NCI-H1105 (cell line): ENCODE data around the gene COMMD3.
A peak's percentile ranks its signal among the peaks of the same experiment; 100 is the strongest.
"Not testable (repeated sequence)": the region's sequence is repeated elsewhere in the genome, so short reads cannot be mapped to it uniquely, and the experiment has no call there.

Source experiments
- DNase-seq: peaks from one replicate; lab custom pipeline; 2025; lab: John Stamatoyannopoulos, UW

COMMD3 gene

DNA sequence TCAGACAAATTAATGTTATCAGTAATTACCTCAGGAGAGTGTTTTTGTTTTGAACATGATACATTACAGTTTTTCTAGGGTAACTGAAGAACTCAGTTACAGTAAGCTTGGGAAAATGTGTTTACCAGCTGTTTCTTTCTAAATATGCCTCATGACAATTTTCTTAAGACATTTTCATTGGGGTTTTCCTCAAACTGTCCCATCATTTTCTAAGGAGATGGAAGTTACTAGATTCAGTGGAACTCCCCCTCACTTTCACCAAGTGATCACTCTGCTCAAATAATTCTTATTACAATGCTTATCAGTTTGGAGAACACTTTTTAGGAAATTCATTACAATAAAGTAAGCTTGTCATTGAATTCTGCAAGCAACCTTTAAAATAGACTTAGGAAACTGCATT is 22.7 kb downstream of the COMMD3 start:
- DNase-seq, result no peak

DNA sequence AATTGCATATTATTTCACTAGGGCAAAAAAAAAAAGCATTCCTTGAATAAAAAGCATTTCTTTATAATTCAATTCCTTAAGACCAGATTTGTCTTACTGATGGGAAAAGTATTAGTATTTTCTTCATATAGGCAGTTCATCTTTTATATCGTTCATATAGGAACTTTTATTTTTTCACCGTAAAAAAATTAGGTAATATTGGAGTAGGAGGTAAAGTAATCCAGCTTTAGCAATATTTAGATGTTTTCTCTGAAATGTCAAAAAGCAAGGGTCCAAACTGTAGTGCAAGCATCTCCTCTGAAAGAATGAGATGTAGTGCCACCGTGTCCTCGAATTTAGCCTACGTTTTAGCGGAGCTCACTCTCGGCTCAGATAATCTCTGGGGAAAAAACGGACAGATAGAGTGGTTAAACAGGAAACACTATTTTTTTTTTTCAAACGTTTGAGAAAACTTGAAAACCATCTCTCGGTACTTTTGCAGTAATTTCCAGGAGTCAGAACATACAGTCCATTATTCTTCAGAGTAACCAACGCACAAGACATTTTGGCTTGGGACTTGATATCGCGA is 23.7 kb downstream of the COMMD3 start:
- no peak for DNase-seq

DNA sequence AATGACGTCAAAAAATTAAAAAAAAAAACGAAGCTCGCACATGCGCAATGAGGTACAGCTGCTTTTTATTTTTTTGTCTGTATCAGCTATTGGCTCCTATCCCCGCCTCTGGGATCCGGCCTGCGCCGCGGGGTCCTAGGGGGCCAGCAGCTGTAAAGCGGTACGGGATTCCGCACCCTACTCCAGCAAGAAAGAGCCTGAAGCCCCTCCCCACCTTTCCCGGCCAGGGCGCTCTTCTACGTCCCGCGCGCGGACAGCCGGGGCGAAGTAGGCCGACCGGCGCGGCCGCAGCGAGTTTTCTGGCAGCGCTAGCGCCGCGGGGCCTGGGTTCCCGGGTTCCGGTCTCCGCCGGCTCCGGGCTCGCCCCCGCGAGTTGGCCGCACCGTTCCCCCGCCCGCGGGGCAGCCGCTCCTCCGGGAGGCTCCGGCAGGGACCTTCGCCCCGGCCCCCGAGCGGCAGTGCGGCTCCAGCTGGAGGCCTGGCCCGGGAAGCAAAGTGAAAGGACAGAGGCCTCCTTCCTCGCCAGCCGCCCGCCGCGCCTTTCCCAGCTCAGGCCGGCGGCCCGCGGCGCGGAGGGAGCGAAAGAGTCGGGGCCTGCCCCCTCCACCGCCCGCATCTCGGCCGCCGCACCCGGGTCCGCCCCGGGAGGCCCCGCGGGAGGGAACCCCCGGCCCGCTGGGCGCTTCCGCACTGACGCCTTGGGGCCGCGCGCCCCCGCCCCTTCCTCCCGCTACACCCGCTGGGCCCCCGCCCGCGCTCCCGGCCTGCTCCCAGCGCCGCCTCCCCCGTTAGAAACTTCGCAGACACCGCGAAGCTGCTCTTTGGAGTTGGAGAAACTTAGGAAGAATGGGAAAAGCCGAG is 24.4 kb downstream of the COMMD3 start:
- peak; percentile 74 for DNase-seq

DNA sequence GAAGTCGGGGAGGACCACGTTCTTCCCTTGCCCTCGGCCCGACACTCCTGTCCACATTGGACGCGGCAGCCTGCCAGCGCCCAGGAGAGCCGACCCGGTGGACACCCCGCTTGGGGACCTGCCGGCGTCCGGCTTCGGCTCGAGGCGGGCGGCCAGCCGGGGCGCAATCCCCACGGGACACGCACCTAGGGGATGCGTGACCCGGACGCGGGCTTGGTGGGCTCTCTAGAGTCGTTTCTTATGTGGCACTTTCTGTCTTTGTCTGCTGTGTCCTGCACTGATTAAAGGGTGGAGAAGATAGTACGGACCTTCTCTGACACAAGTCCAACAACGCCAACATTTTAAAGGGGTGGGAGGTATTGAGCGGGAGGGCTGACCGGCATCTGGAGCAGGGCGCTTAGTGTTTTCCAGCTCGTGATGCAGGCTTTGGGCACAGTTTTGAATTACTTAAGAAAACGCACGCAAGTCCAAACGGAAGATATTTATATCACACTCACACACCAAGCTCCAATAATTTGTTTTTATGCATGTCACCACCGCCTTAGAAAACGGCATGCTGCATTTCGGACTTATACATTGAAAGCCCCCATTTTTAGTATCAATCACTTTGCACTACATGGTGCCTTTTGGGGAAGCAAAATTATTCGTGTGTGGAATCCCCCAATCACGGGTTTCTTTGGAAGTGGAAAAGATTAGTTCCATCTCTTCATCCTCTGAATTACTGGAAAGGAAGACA is 25.2 kb downstream of the COMMD3 start:
- DNase-seq, result no peak

DNA sequence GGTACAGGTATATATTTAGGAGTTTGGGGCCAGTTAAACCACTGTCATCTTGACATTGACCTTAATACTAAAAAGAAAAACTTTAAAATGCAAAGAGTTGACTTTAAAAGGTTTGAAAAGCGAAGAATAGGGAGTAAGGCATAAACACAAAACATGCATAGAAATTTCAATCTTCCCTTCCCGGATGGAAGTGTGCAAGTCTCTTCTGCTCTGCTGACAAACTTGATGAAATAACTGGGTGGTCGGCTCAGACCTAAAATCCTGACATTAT is 25.7 kb downstream of the COMMD3 start:
- no peak for DNase-seq

DNA sequence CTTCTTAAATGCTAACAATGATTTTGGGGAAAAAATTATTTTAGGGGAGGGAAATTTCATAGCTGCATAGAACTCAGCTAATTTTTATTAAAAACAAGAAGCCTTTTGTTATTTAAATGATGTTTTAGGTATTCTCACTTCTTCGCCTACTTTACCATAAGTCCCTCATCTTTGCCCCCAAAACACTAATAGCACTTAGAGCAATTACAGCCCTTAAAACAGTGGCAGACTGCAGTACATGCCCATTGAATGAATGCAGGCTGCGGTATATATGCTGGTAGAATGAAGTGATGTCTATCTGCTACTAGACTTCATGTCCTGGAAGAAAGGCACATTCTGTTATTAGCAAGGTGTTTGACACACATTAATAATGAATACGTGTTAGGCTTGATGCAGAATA is 26.2 kb downstream of the COMMD3 start:
- DNase-seq, result no peak

DNA sequence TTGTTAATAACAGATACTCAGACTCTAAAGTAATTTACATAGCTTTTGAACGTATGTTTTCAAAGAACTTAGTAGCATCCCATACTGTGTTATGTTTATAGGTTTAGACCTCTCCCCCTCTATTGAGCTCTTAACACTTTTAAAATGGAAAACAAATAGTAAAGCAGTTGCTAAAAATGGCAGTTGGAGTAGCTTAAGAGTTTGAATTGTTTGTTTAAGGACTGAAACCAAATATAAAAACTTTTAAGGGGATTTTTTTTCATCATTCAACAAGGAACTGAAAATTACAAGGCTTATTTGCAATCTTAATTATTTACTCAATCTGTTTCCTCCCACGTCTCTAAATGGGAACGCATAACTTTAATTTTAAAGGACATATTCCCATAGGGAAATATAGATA is 27.5 kb downstream of the COMMD3 start:
- no peak for DNase-seq

DNA sequence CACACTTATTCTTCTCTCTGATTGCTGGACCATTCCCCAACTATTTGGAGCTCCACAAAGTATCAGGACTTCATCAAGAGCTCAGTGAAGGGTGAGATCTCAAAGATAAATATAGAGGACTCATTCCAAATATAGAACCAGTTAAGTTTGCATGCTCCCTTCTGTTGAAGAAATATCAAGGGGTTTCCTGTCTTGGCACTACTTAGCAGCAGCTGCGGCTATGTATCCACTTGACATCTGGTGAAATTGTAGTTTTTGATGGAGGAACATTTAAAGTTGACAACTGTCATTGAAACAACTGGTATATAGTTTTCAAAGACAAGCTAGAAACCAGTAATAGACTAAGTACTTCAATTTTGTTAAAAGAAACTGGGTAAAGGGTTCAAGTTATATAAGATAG is 28.1 kb downstream of the COMMD3 start:
- no peak for DNase-seq

DNA sequence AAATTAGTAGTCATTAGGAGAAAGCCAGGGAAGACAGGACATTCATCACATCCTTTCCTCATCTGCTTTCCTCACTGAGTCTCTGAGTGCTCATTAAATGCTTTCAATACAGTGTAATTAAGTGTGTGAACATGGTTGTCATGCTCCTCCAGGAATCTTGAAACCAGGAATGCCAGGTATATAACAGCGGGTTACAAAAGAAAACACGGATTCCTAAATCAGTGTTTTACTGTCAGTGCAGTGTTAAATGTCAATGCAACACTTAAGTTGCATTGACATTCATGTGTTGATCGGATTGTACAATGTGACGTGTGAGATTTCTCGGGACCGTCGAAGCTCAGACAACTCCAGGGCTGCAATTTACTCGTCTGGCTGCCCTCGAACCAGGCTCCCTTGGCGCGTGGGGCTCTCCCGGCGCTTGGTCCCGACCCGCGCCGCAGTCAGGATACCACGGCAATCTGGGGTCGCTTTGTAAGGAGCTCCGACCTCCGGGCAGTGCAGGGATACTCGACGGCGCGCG is 28.7 kb downstream of the COMMD3 start:
- DNase-seq, result no peak

DNA sequence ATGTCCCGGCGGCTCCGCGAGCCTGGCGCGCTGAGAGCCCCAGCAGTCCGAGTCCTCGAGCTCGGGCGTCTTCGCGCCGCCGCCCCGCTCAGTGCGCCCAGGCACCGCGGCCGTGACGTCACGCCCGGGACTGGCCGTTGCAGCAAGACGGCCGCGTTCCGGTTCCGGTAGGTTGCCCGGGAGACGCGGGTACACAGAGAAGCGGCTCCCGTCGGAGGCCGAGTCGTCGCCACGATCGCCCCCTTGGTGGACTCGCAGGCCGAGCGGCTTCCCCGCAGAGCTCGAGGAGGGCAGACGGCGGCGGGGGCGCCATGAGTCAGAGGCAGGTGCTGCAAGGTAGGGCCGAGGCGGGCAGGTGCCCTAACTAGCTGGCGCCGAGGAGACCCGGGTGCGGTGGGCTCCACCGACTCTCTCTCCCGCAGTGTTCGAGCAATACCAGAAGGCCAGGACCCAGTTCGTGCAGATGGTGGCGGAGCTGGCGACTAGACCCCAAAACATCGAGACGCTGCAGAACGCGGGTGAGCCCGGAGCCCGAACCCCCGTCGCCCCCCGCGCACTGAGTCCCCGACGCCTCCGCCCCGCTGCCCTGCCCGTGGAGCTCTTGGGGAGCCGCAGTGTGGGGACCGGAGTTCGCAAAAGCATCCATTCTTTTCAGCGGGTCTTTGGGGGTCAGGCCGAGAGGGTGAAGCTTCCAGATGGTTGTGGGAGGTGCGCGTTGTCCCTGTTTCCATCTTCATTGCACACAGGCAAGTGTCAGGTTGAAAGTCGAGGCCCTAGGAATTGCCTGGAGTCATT is 29.3 kb downstream of the COMMD3 start, which contains the start of gene SPAG6:
Gene SPAG6 (plus strand): TSS at position 196 of the 795 bp plus-strand sequence. CDS start 116 bp downstream, at position 312.
- DNase-seq, result peak; percentile 73

DNA sequence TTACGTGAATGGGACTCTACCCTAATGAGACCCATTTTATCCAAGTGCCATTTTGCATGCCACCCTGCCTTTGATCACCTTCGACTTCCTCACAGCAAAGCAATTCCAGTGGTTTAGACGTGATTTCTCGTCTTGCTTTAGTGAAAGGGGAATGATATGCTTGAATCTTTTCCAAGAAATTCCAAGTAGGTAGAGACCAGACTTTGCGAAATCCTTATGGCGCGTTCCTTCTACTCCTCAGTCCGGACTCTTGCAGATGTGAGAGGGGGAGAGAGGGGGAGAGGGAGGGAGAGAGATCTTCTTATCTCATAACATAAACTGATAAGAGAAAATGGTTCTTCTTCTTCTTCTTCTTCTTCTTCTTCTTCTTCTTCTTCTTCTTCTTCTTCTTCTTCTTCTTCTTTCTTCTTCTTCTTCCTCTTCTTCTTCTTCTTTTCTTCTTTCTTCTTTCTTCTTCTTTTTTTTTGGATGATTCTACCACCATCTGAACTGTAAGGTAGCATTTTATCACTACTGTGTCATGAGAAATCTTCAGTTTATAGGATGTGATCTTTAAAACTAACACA is 30.0 kb downstream of the COMMD3 start:
- no peak for DNase-seq

DNA sequence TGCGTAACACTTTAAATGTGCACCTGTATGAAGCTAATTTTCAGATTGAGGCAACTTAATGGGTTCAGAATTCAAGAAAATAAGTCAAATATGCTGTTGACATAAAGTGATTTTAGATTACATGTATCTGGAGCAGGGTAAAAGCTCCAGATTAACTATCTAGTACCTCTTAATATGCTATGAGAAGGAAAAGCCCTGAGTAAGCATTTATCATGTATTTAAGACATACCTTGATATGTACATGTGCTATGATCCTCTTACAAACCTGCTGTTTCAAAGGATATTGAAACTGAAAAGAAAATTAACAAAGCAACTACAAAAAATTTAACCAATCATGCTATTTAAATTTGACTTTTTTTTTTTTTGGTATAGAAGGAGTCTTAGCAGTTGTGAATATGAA is 33.6 kb downstream of the COMMD3 start:
- no peak for DNase-seq

DNA sequence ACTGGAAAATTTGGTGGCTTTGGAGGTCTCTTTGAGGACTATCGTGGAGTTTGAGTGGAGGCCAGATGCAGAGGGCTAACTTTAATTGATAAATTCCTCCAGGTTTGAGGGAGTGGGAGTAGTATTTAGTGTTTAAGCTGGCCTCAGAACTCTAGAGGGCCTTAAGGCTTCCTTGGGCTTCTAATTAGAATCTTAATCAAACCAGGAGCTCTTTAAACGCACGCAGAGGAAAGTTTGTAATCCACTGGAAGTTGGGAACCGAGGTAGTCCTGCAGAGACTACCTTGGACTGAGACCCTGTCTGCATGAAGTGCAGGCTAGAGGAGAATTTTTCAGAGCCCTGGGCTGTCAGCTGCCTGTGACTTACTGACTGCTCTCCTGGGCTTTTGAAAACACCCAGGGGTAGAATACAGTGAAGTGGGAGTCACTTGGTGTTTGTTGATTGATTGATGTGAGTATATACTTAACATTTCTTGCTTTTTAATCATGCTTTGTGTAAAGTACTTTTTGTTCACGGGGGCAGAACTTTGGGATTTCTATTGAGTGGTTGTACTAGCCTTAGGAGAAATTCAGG is 35.0 kb downstream of the COMMD3 start:
- DNase-seq, result no peak

DNA sequence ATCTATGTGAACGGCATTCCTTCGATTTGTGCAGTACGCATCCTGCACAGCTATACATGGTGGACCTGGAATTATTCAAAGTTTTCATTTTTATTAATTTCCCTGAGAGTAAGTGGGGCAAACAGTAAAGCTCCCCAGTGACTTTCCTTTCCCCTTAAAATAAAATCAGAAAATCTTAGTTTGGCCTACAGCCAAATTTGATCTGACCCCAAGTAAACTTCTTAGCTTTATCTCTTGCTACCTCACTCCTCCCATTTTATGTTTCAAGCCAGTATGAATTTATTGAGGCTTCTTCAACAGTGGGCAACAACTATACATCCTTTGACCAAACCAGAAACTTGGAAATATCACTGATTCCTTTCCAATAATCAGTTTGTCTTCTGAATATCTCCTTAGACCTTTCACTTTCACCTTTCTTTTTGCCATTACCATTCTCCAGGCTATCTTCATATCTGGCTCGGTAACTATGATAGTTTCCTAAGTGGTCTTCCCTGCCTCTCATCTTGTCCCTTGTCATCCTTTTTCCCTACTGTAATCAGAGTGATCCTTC is 40.2 kb downstream of the COMMD3 start:
- no peak for DNase-seq

DNA sequence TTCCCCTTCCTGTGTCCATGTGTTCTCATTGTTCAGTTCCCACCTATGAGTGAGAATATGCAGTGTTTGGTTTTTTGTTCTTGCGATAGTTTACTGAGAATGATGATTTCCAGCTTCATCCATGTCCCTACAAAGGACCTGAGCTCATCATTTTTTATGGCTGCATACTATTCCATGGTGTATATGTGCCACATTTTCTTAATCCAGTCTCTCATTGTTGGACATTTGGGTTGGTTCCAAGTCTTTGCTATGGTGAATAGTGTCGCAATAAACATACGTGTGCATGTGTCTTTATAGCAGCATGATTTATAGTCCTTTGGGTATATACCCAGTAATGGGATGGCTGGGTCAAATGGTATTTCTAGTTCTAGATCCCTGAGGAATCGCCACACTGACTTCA is 41.6 kb downstream of the COMMD3 start:
- DNase-seq, result not testable (repeated sequence)

DNA sequence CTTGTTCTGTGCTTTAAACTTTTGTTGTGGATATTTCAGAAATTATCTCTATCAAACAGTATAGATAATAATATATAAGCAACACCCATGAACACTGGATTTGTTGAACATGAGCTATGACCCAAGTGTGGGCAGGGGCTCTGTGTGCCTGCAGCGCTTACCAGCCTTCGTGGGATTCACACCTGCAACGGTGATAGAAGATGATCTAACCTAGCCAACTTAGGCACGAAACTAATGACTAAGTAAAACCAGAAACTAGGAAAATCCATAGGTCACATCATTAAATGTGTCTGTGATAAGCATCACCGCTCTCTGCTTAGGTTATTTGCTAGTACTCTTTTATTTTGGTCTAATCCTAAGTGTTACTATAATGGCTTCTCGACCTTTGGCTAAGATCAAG is 47.1 kb downstream of the COMMD3 start:
- no peak for DNase-seq

DNA sequence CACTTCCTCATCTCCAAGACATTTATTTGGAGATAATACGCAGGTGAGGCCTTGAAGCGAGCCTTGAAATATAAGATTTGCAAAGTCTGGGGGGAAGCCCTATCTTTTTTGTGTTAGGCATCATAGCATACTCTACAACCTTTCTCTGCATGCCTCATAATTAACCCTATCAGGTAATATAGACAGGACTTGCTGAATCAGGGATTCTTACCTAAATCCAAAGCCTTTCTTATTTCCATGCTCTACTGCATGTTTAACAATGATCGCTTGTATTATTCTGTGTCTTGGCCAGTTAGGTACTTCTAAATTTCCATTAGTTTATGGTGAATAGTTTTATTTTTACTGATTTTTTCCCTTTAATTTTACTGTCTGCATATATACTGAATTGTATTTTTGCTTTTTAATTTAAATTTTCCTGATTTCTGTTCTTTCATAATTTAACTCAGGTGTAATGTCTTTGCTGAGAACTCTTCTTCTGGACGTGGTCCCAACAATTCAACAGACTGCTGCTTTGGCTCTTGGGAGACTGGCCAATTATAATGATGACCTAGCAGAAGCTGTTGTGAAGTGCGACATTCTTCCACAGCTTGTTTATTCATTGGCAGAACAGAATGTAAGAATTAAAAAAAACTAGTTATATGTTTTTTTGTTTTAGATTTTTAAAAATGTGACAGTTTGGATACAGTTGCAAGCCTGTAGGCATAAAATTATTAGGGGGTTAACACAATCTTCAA is 48.4 kb downstream of the COMMD3 start:
- DNase-seq, result no peak

DNA sequence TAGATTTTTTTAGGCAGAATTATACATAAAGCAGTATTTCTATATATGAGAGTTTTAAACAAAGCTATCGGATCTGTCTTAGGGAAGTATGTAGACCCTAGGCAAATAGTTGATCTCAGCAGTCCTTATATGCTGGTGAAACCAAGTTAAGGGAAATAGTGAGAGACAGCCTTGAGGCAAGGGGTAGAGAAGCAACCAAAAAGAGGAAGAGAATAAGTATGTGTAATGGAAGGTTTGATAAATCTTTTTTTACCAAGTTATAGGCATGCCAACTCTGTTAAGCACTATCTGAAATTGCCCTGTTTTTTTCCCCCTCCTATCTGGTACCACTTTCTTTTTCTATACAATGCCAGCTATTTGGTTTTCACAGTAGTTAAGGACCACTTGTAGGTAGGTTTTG is 49.0 kb downstream of the COMMD3 start:
- no peak for DNase-seq

DNA sequence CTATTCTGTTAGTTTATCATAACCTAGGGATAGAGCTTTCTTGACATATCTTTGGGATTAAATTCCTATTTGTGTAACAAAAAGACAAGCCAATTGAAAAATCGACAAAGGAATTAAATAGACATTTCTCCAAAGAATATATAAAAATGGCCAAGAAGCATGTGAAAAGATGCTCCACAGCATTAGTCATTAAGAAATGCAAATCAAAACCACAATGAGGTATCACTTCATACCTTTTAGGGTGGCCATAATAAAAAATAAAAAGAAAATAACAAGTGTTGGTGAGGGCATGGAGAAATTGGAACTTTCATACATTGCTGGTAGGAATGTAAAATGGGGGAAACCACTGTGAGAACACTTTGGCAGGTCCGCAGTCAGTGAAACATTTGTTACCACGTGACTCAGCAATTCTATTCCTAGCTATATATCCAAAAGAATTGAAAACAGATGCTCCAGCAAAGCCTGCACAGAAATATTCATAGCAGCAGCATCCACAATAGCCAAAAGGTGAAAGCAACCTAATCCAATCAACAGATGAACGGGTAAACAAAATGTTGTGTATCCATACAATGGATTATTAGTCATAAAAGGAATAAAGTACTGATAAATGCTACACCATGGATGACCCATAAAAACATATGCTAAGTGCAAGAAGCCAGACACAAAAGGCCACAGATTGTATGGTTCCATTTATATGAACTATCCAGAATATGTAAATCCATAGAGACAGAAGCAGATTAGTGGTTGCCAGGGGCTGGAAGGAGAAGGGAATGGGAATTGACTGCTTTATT is 49.7 kb downstream of the COMMD3 start:
- no peak for DNase-seq

DNA sequence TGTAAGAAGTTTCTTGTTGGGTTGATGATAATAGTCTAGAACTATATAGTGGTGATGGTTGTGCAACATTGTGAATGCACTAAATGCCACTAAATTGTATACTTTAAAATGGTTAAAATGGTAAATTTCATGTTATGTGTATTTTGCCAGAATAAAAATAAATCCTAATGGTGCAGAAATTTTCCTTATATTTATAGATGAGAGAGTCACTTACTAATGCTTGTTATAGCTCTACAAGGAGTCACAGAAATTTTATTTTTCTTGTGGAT is 50.2 kb downstream of the COMMD3 start:
- DNase-seq, result no peak
